Thoracic aorta (tissue), 2 donors: ENCODE measurements around the gene SLC35F1. TPM values are rescaled to one million over a fixed set of nuclear protein-coding genes. Genes with fewer than 3 reads are reported as not detected.
"Not testable (repeated sequence)": the region's sequence is repeated elsewhere in the genome, so short reads cannot be mapped to it uniquely, and the experiment has no call there.

ENCODE experiments used
- ATAC-seq: fragments of 150-250 bp; one replicate; pipeline ENCODE4 v1.8.0; 2017; ENCODE audit warnings: low read depth; ENCODE audit not compliant: insufficient number of reproducible peaks, low FRiP score
- DNase-seq: peaks from one replicate; pipeline ENCODE4 v3.0.0-alpha.2; 2020; ENCODE audit warnings: low spot score
- H3K27ac ChIP-seq, 2 donors: fragments of 200-600 bp; sonication (generic); 1 replicate in 1 of 2; 2 replicates in 1 of 2; pipeline ENCODE4 v1.5.1; 2016; ENCODE audit warnings: mild to moderate bottlenecking in 2 of 2, moderate library complexity in 2 of 2
- H3K27me3 ChIP-seq: fragments of 200-600 bp; sonication (generic); replicated peaks from 2 replicates; pipeline ENCODE4 v1.6.0; 2016; ENCODE audit warnings: mild to moderate bottlenecking; ENCODE audit not compliant: insufficient read depth
- H3K36me3 ChIP-seq: fragments of 200-600 bp; sonication (generic); one replicate; pipeline ENCODE4 v1.5.1; 2016
- H3K4me1 ChIP-seq, 2 donors: fragments of 200-600 bp; sonication (generic); 1 replicate in 1 of 2; 2 replicates in 1 of 2; pipeline versions ENCODE4 v1.5.1 to v1.6.0; 2016; ENCODE audit warnings: low read depth in 2 of 2, mild to moderate bottlenecking in 1 of 2; ENCODE audit not compliant: control insufficient read depth in 1 of 2
- H3K4me3 ChIP-seq: fragments of 200-600 bp; sonication (generic); 2 replicates; pipeline ENCODE4 v1.5.1; 2016; ENCODE audit warnings: mild to moderate bottlenecking
- H3K9me3 ChIP-seq: fragments of 200-600 bp; sonication (generic); 2 replicates; pipeline ENCODE4 v1.5.1; 2016
- CTCF ChIP-seq: fragments of 200-600 bp; sonication (generic); IDR thresholded peaks from one replicate; pipeline ENCODE4 v1.5.1; 2019; ENCODE audit warnings: antibody characterized with exemption
- total RNA-seq, 2 donors: library from RNA; depleted of rRNA; stranded (reverse); fragments of >200 nt; gene quantifications; one replicate each; pipeline versions ENCODE4 v1.1.0 to v1.2.3, GENCODE V29; 2016

SLC35F1 gene
- total RNA-seq, 2 donors from 2014 or later = 0.81 to 3.0 TPM

GRCh38 chr6:118012944-118013343 lies 105.9 kb downstream of the SLC35F1 start:
- no peak for DNase-seq
- H3K27ac ChIP-seq = no peak overlapping the region
- no peaks in the 10 kb centered on the region for H3K27me3 ChIP-seq
- no peaks in the 10 kb centered on the region for H3K36me3 ChIP-seq
- no peak for ATAC-seq
- H3K4me1 ChIP-seq = no peaks in the 10 kb centered on the region
- no peak overlapping the region for H3K4me3 ChIP-seq
- no peaks in the 10 kb centered on the region for H3K9me3 ChIP-seq
- no peak for TF ChIP-seq CTCF

- Histone ChIP-seq H3K27ac (no peak overlapping the region), H3K4me3 (no peak overlapping the region), H3K4me1 (no peaks in the 10 kb centered on the region), H3K9me3 (no peaks in the 10 kb centered on the region), H3K27me3 (no peaks in the 10 kb centered on the region), H3K36me3 (no peaks in the 10 kb centered on the region)
- DNase-seq (no peak), ATAC-seq (no peak)
- no peak for TF ChIP-seq CTCF
These were observed 109.5 kb downstream of the SLC35F1 start for GRCh38 chr6:118016532-118016931.

GRCh38 chr6:118017301-118017848 lies 110.3 kb downstream of the SLC35F1 start:
- Histone ChIP-seq H3K27ac (no peak overlapping the region), H3K4me3 (no peak overlapping the region), H3K4me1 (no peaks in the 10 kb centered on the region), H3K27me3 (no peaks in the 10 kb centered on the region), H3K9me3 (no peaks in the 10 kb centered on the region), H3K36me3 (no peaks in the 10 kb centered on the region)
- ATAC-seq (no peak), DNase-seq (no peak)
- TF ChIP-seq CTCF = no peak

- Histone ChIP-seq H3K4me3 (no peak overlapping the region), H3K27ac (no peak overlapping the region), H3K27me3 (no peaks in the 10 kb centered on the region), H3K9me3 (no peaks in the 10 kb centered on the region), H3K36me3 (no peaks in the 10 kb centered on the region), H3K4me1 (no peaks in the 10 kb centered on the region)
- ATAC-seq = no peak
- no peak for DNase-seq
- no peak for TF ChIP-seq CTCF
These were observed 116.7 kb downstream of the SLC35F1 start for GRCh38 chr6:118023771-118024170.

- DNase-seq = no peak
- TF ChIP-seq CTCF = no peak
- no peak overlapping the region for H3K4me3 ChIP-seq
- H3K36me3 ChIP-seq = no peaks in the 10 kb centered on the region
- no peaks in the 10 kb centered on the region for H3K27me3 ChIP-seq
- ATAC-seq = no peak
- no peak overlapping the region for H3K27ac ChIP-seq
- no peaks in the 10 kb centered on the region for H3K4me1 ChIP-seq
- H3K9me3 ChIP-seq = no peaks in the 10 kb centered on the region
These were observed 122.9 kb downstream of the SLC35F1 start for GRCh38 chr6:118029967-118030366.

GRCh38 chr6:118037479-118037878 lies 130.4 kb downstream of the SLC35F1 start:
- not testable (repeated sequence) for DNase-seq, H3K36me3 ChIP-seq, ATAC-seq, H3K27me3 ChIP-seq, H3K9me3 ChIP-seq, H3K4me1 ChIP-seq, H3K4me3 ChIP-seq, H3K27ac ChIP-seq
